ENCODE results near the gene GPR151. TPM values are rescaled to one million over a fixed set of nuclear protein-coding genes. Genes with fewer than 3 reads are reported as not detected.
"Not testable (repeated sequence)": the region's sequence is repeated elsewhere in the genome, so short reads cannot be mapped to it uniquely, and the experiment has no call there.

GPR151 gene
- total and polyA plus RNA-seq, 10 donors: not detected

GRCh38 chr5:146560205-146560812 is 44.3 kb upstream of the GPR151 start:
- no peaks in the 10 kb centered on the region for H3K27me3 ChIP-seq (replicated peaks in 1 of 7)
- no peak overlapping the region for H3K27ac ChIP-seq
- H3K36me3 ChIP-seq: no peaks in the 10 kb centered on the region
- no peak overlapping the region for H3K4me3 ChIP-seq
- intact Hi-C loops (cut with DNase I; ENCODE audit: low total_unique reads): no loop called here
- TF ChIP-seq POLR2A (IDR thresholded peaks at IDR 0.05): no peak
- no peak for TF ChIP-seq POLR2AphosphoS5 (IDR thresholded peaks at IDR 0.05)
- TF ChIP-seq CTCF (IDR thresholded peaks at IDR 0.05 in 8 of 11, conservative IDR thresholded peaks at IDR 0.05 in 3 of 11): no peak
- no peaks in the 10 kb centered on the region for H3K4me1 ChIP-seq
- WGBS, 5 donors: 59 to 78% (median 61%) methylated on average over 3 of the region's 3 CpGs
- H3K9me3 ChIP-seq: no peaks in the 10 kb centered on the region
- no peak for DNase-seq

- intact Hi-C loops (cut with DNase I; ENCODE audit: low total_unique reads); H3K4me1 ChIP-seq; H3K4me3 ChIP-seq; H3K9me3 ChIP-seq; H3K36me3 ChIP-seq; DNase-seq; H3K27ac ChIP-seq; H3K27me3 ChIP-seq (replicated peaks in 1 of 7): not testable (repeated sequence)
- WGBS, 5 donors: 67 to 88% (median 83%) methylated on average over 1 to 4 of the region's 4 CpGs
Observed at GRCh38 chr5:146556884-146557283, 40.9 kb upstream of the GPR151 start.

GRCh38 chr5:146553446-146553845 is 37.5 kb upstream of the GPR151 start:
- no peaks in the 10 kb centered on the region for H3K4me1 ChIP-seq
- intact Hi-C loops (cut with DNase I; ENCODE audit: low total_unique reads): no loop called here
- 33 to 46% (median 40%) methylated on average over 3 of the region's 3 CpGs for WGBS, 5 donors
- H3K9me3 ChIP-seq: no peaks in the 10 kb centered on the region
- no peaks in the 10 kb centered on the region for H3K27me3 ChIP-seq (replicated peaks in 1 of 7)
- DNase-seq: no peak
- H3K4me3 ChIP-seq: no peak overlapping the region
- H3K27ac ChIP-seq: no peak overlapping the region
- TF ChIP-seq CTCF (IDR thresholded peaks at IDR 0.05 in 8 of 11, conservative IDR thresholded peaks at IDR 0.05 in 3 of 11): no peak
- TF ChIP-seq POLR2AphosphoS5 (IDR thresholded peaks at IDR 0.05): no peak
- no peak for TF ChIP-seq POLR2A (IDR thresholded peaks at IDR 0.05)
- no peaks in the 10 kb centered on the region for H3K36me3 ChIP-seq

- Histone ChIP-seq H3K36me3 (no peaks in the 10 kb centered on the region), H3K27ac (no peak overlapping the region), H3K9me3 (no peaks in the 10 kb centered on the region), H3K4me3 (no peak overlapping the region), H3K4me1 (no peaks in the 10 kb centered on the region), H3K27me3 (replicated peaks in 1 of 7) (no peaks in the 10 kb centered on the region)
- TF ChIP-seq POLR2A (IDR thresholded peaks at IDR 0.05) (no peak), CTCF (IDR thresholded peaks at IDR 0.05 in 8 of 11, conservative IDR thresholded peaks at IDR 0.05 in 3 of 11) (no peak), POLR2AphosphoS5 (IDR thresholded peaks at IDR 0.05) (no peak)
- DNase-seq: no peak
- intact Hi-C loops (cut with DNase I; ENCODE audit: low total_unique reads): loop anchor here (5.0 kb wide), 1 partner anchor 413 kb away; no protein-coding TSS in a partner anchor
Observed at GRCh38 chr5:146549615-146550014, 33.6 kb upstream of the GPR151 start.

All from spleen (tissue), 11 donors.